GM12878 (cell line): ENCODE measurements around the gene PPIC. TPM values are rescaled to one million over a fixed set of nuclear protein-coding genes. Genes with fewer than 3 reads are reported as not detected.

ENCODE experiments used
- ATAC-seq: fragments of 200-7000 bp; cut with Tn5 transposase; 3 replicates; pipeline ENCODE4 v1.9.1; 2020; ENCODE audit warnings: mild to moderate bottlenecking, moderate library complexity
- BruUV-seq: library from RNA; stranded (reverse); fragments of 400-500 nt; replicated peaks from 2 replicates; lab custom pipeline; 2021; lab: Mats Ljungman, UMichigan
- CTCF ChIA-PET: fragments of 300-600 bp; sonication (Branson Sonifier 250); formaldehyde crosslinking; extraction: SDS; loops from one replicate; lab custom pipeline; 2021; ENCODE audit warnings: inconsistent platforms; lab: Yijun Ruan, JAX
- POLR2A ChIA-PET: fragments of 350-600 bp; formaldehyde crosslinking; extraction: SDS; loops from one replicate; lab custom pipeline; 2021; ENCODE audit warnings: inconsistent platforms; lab: Charles Lee
- RAD21 ChIA-PET: fragments of 300-600 bp; sonication (Branson Sonifier 250); formaldehyde crosslinking; loops from one replicate; lab custom pipeline; 2023; ENCODE audit warnings: antibody characterized with exemption; ENCODE audit not compliant: unreplicated experiment; lab: Charles Lee
- SMC1A ChIA-PET: fragments of 300-600 bp; sonication (Branson Sonifier 250); formaldehyde crosslinking; loops from one replicate; lab custom pipeline; 2023; ENCODE audit not compliant: unreplicated experiment, uncharacterized antibody; lab: Charles Lee
- DNase-seq: peaks from one replicate; pipeline ENCODE4 v3.0.0-alpha.2; 2011; ENCODE audit warnings: low read depth, low spot score
- FAIRE-seq: peaks from 3 replicates; lab custom pipeline; 2011; peaks lifted over from hg19 to GRCh38; lab: Jason Lieb, UNC
- H2AFZ ChIP-seq: 2 replicates; pipeline ENCODE4 v1.6.0; 2011; ENCODE audit warnings: low read depth, low read length, control low read depth; ENCODE audit not compliant: control insufficient read depth
- H3K27ac ChIP-seq: 2 replicates; pipeline ENCODE4 v1.5.1; 2011; ENCODE audit warnings: control low read depth; ENCODE audit not compliant: control insufficient read depth, insufficient read depth
- H3K27me3 ChIP-seq, 2 experiments: replicated peaks in 1 of 2; 2 replicates each; pipeline versions ENCODE4 v1.6.0 to v1.6.1; 2011; ENCODE audit warnings: low read length in 1 of 2; ENCODE audit not compliant: control insufficient read depth in 2 of 2, insufficient read depth in 2 of 2
- H3K36me3 ChIP-seq, 2 experiments: 2 replicates each; pipeline ENCODE4 v1.5.1; 2011; ENCODE audit warnings: low read length in 1 of 2; ENCODE audit not compliant: control insufficient read depth in 2 of 2, insufficient read depth in 2 of 2
- H3K4me1 ChIP-seq: 2 replicates; pipeline ENCODE4 v1.6.1; 2011; ENCODE audit warnings: mild to moderate bottlenecking, low read length, moderate library complexity, mixed read lengths; ENCODE audit not compliant: control insufficient read depth, insufficient read depth
- H3K4me2 ChIP-seq: 2 replicates; pipeline ENCODE4 v1.6.0; 2011; ENCODE audit warnings: control low read depth; ENCODE audit not compliant: control insufficient read depth, insufficient read depth
- H3K4me3 ChIP-seq: fragments of 200-600 bp; sonication (generic); 2 replicates; pipeline ENCODE4 v1.5.1; 2016
- H3K79me2 ChIP-seq: 2 replicates; pipeline ENCODE4 v1.6.0; 2011; ENCODE audit warnings: low read length; ENCODE audit not compliant: control insufficient read depth, insufficient read depth
- H3K9ac ChIP-seq: 2 replicates; pipeline ENCODE4 v1.8.0; 2011; ENCODE audit warnings: low read length, control low read depth, mixed read lengths; ENCODE audit not compliant: control insufficient read depth, insufficient read depth
- H3K9me3 ChIP-seq: replicated peaks from 3 replicates; pipeline ENCODE4 v1.5.1; 2011; ENCODE audit warnings: mild to moderate bottlenecking, low read length; ENCODE audit not compliant: control insufficient read depth, insufficient read depth
- H4K20me1 ChIP-seq: 2 replicates; pipeline ENCODE4 v1.6.0; 2011; ENCODE audit not compliant: control insufficient read depth, insufficient read depth
- BHLHE40 ChIP-seq, 2 experiments: fragments of 450-650 bp in 1 of 2; IDR thresholded peaks; 2 replicates each; pipeline ENCODE4 v1.6.1; 2011 to 2017; ENCODE audit warnings: low read depth in 2 of 2, borderline replicate concordance in 1 of 2, improper control_type of control experiment in 1 of 2, low read length in 1 of 2, mild to moderate bottlenecking in 1 of 2
- DPF2 ChIP-seq: fragments of 450-650 bp; IDR thresholded peaks from 2 replicates; pipeline ENCODE4 v1.6.1; 2017; ENCODE audit warnings: mild to moderate bottlenecking
- MEF2A ChIP-seq: IDR thresholded peaks from 2 replicates; pipeline ENCODE4 v1.6.1; 2011; ENCODE audit warnings: low read depth, mild to moderate bottlenecking, low read length, moderate library complexity; ENCODE audit not compliant: insufficient read depth
- MEF2B ChIP-seq: fragments of 450-650 bp; IDR thresholded peaks from 2 replicates; pipeline ENCODE4 v1.6.1; 2018; ENCODE audit warnings: mild to moderate bottlenecking, moderate library complexity; ENCODE audit not compliant: partially characterized antibody, poor library complexity, severe bottlenecking
- MTA2 ChIP-seq: fragments of 450-650 bp; IDR thresholded peaks from 2 replicates; pipeline ENCODE4 v1.6.1; 2016; ENCODE audit warnings: low read depth, mild to moderate bottlenecking, moderate library complexity
- RCOR1 ChIP-seq: conservative IDR thresholded peaks from 2 replicates; pipeline ENCODE4 v1.6.1; 2012; ENCODE audit warnings: low read depth, low read length, improper control_type of control experiment
- SIX5 ChIP-seq: IDR thresholded peaks from 2 replicates; pipeline ENCODE4 v1.6.1; 2011; ENCODE audit warnings: mild to moderate bottlenecking, low read depth, low read length, moderate library complexity; ENCODE audit not compliant: severe bottlenecking
- YBX1 ChIP-seq: fragments of 450-650 bp; IDR thresholded peaks from 2 replicates; pipeline ENCODE4 v1.6.1; 2016; ENCODE audit warnings: antibody characterized with exemption
- YY1 ChIP-seq: IDR thresholded peaks from 2 replicates; pipeline ENCODE4 v1.6.1; 2011; ENCODE audit warnings: low read depth, mild to moderate bottlenecking, low read length
- ZNF24 ChIP-seq: fragments of 450-650 bp; IDR thresholded peaks from 2 replicates; pipeline ENCODE4 v1.6.1; 2017; ENCODE audit warnings: antibody characterized with exemption, mild to moderate bottlenecking
- ZSCAN29 ChIP-seq: fragments of 450-650 bp; IDR thresholded peaks from 2 replicates; pipeline ENCODE4 v1.6.1; 2017; ENCODE audit warnings: mild to moderate bottlenecking, moderate library complexity
- WGBS: methylation state at CpG from one replicate; pipeline ENCODE4 v1.1.6; 2016; ENCODE audit warnings: low lambda C conversion rate; ENCODE audit not compliant: insufficient replicate concordance, insufficient coverage; ENCODE audit errors: missing lambda C conversion rate; 5-methylcytosine and 5-hydroxymethylcytosine counted together
- in situ Hi-C: fragments of 300-500 bp; cut with MboI; formaldehyde crosslinking; loops from 9 replicates; pipeline ENCODE4 v1.14.3; 2018; ENCODE audit warnings: mixed read lengths
- intact Hi-C: fragments of 100-400 bp; cut with micrococcal nuclease; formaldehyde crosslinking; loops from one replicate; pipeline ENCODE4 v1.14.2; 2022; ENCODE audit not compliant: unreplicated experiment
- polyA plus RNA-seq, 11 experiments: library from polyadenylated mRNA; depleted of rRNA in 4 of 11; unstranded in 6 of 11; stranded (reverse) in 5 of 11; fragments of >200 nt; fragmentation: Nextera tagmentation in 4 of 11; fragmentation: Illumina TruSeq in 1 of 11; extraction: Ambion mirVana in 4 of 11; extraction: Trizol in 1 of 11; gene quantifications; 1 replicate in 1 of 11; 2 replicates in 10 of 11; pipeline versions ENCODE4 v1.2.1 to v1.2.3, GENCODE V29; 2011 to 2016; ENCODE audit warnings: inconsistent platforms in 2 of 11, missing spikeins in 2 of 11, low read depth in 1 of 11
- total RNA-seq, 4 experiments: library from RNA; depleted of rRNA in 3 of 4; stranded (reverse); fragments of >200 nt in 3 of 4; fragmentation: Illumina TruSeq in 1 of 4; extraction: Trizol in 1 of 4; gene quantifications; 2 replicates each; pipeline versions ENCODE4 v1.2.1 to v1.2.3, GENCODE V29; 2013 to 2021
- TF ChIP-seq, protein P1 (sequence below): fragments of 150-350 bp; IDR thresholded peaks from 2 replicates; pipeline ENCODE4 v1.6.1; 2016; ENCODE audit warnings: low read depth, low read length
- TF ChIP-seq, protein P2 (sequence below): IDR thresholded peaks from 2 replicates; pipeline ENCODE4 v1.6.1; 2011; ENCODE audit warnings: borderline replicate concordance, low read depth, mild to moderate bottlenecking, moderate library complexity, mixed read lengths, low read length; ENCODE audit not compliant: insufficient read depth; ENCODE audit errors: extremely low read length
- TF ChIP-seq, protein P3 (sequence below): IDR thresholded peaks from 2 replicates; pipeline ENCODE4 v1.6.1; 2011; ENCODE audit warnings: low read depth, mild to moderate bottlenecking, low read length, moderate library complexity, borderline replicate concordance; ENCODE audit errors: extremely low read depth
- TF ChIP-seq, protein P4 (sequence below): fragments of 450-650 bp; IDR thresholded peaks from 2 replicates; pipeline ENCODE4 v1.6.1; 2017; ENCODE audit warnings: low read depth, mild to moderate bottlenecking, moderate library complexity
- TF ChIP-seq, protein P5 (sequence below): fragments of 450-650 bp; IDR thresholded peaks from 2 replicates; pipeline ENCODE4 v1.6.1; 2016; ENCODE audit warnings: mild to moderate bottlenecking
- TF ChIP-seq, protein P6 (sequence below): fragments of 450-650 bp; IDR thresholded peaks from 2 replicates; pipeline ENCODE4 v1.6.1; 2014; ENCODE audit warnings: mild to moderate bottlenecking

PPIC gene
- total and polyA plus RNA-seq, 10 of the 15 experiments (the other 5 are each of a cell fraction or from before 2014, with no cell fraction given), result 0.12 to 0.21 TPM; not detected in 8

DNA sequence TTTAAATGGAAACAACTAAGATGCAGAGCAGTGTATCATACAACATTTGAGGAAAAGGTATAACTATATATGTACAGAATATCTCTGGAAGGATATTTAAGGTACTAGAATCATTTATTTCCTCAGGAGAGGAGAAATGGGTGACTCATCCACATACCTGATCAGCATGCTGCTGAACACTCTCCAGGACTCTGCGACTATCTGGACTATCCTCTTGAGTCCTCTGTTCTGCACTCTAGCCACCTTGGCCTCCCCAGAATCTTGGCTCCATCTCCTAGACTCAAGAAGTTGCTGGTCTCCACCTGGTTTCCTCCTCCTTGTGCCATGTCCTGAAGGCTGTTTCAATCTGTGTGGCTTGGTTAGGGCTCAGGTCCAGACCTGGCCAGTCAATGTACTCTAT, 43.7 kb upstream of the PPIC start:
- POLR2A ChIA-PET, result no interaction called here
- TF ChIP-seq, protein P1, sequence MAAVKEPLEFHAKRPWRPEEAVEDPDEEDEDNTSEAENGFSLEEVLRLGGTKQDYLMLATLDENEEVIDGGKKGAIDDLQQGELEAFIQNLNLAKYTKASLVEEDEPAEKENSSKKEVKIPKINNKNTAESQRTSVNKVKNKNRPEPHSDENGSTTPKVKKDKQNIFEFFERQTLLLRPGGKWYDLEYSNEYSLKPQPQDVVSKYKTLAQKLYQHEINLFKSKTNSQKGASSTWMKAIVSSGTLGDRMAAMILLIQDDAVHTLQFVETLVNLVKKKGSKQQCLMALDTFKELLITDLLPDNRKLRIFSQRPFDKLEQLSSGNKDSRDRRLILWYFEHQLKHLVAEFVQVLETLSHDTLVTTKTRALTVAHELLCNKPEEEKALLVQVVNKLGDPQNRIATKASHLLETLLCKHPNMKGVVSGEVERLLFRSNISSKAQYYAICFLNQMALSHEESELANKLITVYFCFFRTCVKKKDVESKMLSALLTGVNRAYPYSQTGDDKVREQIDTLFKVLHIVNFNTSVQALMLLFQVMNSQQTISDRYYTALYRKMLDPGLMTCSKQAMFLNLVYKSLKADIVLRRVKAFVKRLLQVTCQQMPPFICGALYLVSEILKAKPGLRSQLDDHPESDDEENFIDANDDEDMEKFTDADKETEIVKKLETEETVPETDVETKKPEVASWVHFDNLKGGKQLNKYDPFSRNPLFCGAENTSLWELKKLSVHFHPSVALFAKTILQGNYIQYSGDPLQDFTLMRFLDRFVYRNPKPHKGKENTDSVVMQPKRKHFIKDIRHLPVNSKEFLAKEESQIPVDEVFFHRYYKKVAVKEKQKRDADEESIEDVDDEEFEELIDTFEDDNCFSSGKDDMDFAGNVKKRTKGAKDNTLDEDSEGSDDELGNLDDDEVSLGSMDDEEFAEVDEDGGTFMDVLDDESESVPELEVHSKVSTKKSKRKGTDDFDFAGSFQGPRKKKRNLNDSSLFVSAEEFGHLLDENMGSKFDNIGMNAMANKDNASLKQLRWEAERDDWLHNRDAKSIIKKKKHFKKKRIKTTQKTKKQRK, result no peak
- TF ChIP-seq SIX5, result no peak
- TF ChIP-seq RCOR1, result no peak
- TF ChIP-seq BHLHE40 (IDR thresholded peaks at IDR 0.05; ENCODE audit: borderline replicate concordance in 1 of 2, low read depth in 2 of 2, low read length in 1 of 2), result no peak
- TF ChIP-seq MTA2, result no peak
- TF ChIP-seq DPF2, result no peak
- TF ChIP-seq, protein P2, sequence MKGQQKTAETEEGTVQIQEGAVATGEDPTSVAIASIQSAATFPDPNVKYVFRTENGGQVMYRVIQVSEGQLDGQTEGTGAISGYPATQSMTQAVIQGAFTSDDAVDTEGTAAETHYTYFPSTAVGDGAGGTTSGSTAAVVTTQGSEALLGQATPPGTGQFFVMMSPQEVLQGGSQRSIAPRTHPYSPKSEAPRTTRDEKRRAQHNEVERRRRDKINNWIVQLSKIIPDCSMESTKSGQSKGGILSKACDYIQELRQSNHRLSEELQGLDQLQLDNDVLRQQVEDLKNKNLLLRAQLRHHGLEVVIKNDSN, result no peak
- TF ChIP-seq ZNF24, result no peak
- TF ChIP-seq, protein P3, sequence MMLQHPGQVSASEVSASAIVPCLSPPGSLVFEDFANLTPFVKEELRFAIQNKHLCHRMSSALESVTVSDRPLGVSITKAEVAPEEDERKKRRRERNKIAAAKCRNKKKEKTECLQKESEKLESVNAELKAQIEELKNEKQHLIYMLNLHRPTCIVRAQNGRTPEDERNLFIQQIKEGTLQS, result no peak
- no peak for TF ChIP-seq YY1
- TF ChIP-seq YBX1, result no peak
- TF ChIP-seq ZSCAN29, result no peak
- TF ChIP-seq, protein P4, sequence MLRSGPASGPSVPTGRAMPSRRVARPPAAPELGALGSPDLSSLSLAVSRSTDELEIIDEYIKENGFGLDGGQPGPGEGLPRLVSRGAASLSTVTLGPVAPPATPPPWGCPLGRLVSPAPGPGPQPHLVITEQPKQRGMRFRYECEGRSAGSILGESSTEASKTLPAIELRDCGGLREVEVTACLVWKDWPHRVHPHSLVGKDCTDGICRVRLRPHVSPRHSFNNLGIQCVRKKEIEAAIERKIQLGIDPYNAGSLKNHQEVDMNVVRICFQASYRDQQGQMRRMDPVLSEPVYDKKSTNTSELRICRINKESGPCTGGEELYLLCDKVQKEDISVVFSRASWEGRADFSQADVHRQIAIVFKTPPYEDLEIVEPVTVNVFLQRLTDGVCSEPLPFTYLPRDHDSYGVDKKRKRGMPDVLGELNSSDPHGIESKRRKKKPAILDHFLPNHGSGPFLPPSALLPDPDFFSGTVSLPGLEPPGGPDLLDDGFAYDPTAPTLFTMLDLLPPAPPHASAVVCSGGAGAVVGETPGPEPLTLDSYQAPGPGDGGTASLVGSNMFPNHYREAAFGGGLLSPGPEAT, result no peak
- TF ChIP-seq, protein P5, sequence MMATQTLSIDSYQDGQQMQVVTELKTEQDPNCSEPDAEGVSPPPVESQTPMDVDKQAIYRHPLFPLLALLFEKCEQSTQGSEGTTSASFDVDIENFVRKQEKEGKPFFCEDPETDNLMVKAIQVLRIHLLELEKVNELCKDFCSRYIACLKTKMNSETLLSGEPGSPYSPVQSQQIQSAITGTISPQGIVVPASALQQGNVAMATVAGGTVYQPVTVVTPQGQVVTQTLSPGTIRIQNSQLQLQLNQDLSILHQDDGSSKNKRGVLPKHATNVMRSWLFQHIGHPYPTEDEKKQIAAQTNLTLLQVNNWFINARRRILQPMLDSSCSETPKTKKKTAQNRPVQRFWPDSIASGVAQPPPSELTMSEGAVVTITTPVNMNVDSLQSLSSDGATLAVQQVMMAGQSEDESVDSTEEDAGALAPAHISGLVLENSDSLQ, result no peak
- TF ChIP-seq, protein P6, sequence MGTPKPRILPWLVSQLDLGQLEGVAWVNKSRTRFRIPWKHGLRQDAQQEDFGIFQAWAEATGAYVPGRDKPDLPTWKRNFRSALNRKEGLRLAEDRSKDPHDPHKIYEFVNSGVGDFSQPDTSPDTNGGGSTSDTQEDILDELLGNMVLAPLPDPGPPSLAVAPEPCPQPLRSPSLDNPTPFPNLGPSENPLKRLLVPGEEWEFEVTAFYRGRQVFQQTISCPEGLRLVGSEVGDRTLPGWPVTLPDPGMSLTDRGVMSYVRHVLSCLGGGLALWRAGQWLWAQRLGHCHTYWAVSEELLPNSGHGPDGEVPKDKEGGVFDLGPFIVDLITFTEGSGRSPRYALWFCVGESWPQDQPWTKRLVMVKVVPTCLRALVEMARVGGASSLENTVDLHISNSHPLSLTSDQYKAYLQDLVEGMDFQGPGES, result no peak
- TF ChIP-seq MEF2A, result no peak
- TF ChIP-seq MEF2B, result no peak

More for the DNA sequence above, 43.7 kb upstream of the PPIC start:
- Histone ChIP-seq H3K4me2 (no peak overlapping the region), H2AFZ (no peak overlapping the region), H3K9me3 (no peaks in the 10 kb centered on the region), H3K4me1 (no peaks in the 10 kb centered on the region), H3K79me2 (no peaks in the 10 kb centered on the region), H3K27ac (no peak overlapping the region), H4K20me1 (no peaks in the 10 kb centered on the region), H3K27me3 (no peaks in the 10 kb centered on the region; a peak in 1 of 4 replicates), H3K9ac (no peak overlapping the region), H3K36me3 (no peaks in the 10 kb centered on the region), H3K4me3 (no peak overlapping the region)
- DNase-seq, result no peak
- ChIA-PET RAD21 (no interaction called here), CTCF (no interaction called here), SMC1A (no interaction called here)
- 0% methylated on average over 1 of the region's 1 CpG for WGBS
- FAIRE-seq, result no peak
- in situ Hi-C loops (no loop called here), intact Hi-C loops (no loop called here)
- no peak for ATAC-seq
- BruUV-seq, result no TSS peak
